HG02970 (cell line): ENCODE measurements around the gene VPS13D.

Experiments
- ATAC-seq: cut with Tn5 transposase; IDR thresholded peaks from one replicate; pipeline ENCODE4 v1.9.1; 2021; ENCODE audit warnings: mild to moderate bottlenecking, moderate library complexity, moderate number of reproducible peaks; ENCODE audit not compliant: unreplicated experiment, low FRiP score

Gene VPS13D

GRCh38 chr1:12556368-12556930, 326.6 kb downstream of the VPS13D start:
- ATAC-seq: no peak

- ATAC-seq: no peak
These were observed 327.4 kb downstream of the VPS13D start for GRCh38 chr1:12556957-12557935.

- ATAC-seq: no peak
These were observed 331.3 kb downstream of the VPS13D start for GRCh38 chr1:12561121-12561520.
